ENCODE results near the gene GSK3A. TPM values are rescaled to one million over a fixed set of nuclear protein-coding genes. Genes with fewer than 3 reads are reported as not detected.
A peak's percentile ranks its signal among the peaks of the same experiment; 100 is the strongest.

Gene GSK3A
- total RNA-seq, 1 experiment from 2014 or later = 58.8 TPM

- CTCF ChIA-PET = interaction anchor here (0.9 to 1.2 kb wide), 2 partner anchors 23 to 339 kb away, joined by 3 read pairs; no protein-coding TSS in a partner anchor
- no peaks in the 10 kb centered on the region for H3K27me3 Mint-ChIP-seq (ENCODE audit: unreplicated experiment)
- no peak for DNase-seq
- H3K4me3 Mint-ChIP-seq (ENCODE audit: low read depth, unreplicated experiment) = no peak overlapping the region
- no peaks in the 10 kb centered on the region for H3K9me3 Mint-ChIP-seq (ENCODE audit: low read depth, unreplicated experiment)
- TF ChIP-seq CTCF (IDR thresholded peaks at IDR 0.05; ENCODE audit: unreplicated experiment) = no peak
- peaks cover 6% of the 10 kb centered on the region for H3K4me1 Mint-ChIP-seq (ENCODE audit: low read depth, unreplicated experiment)
- H3K36me3 Mint-ChIP-seq (ENCODE audit: insufficient read depth, unreplicated experiment) = peaks cover 84% of the 10 kb centered on the region
- intact Hi-C loops (cut with micrococcal nuclease; ENCODE audit: unreplicated experiment) = no loop called here
- peak overlapping the region; percentile 43 for H3K27ac Mint-ChIP-seq (ENCODE audit: unreplicated experiment)
- no TSS peak for BruUV-seq (replicated peaks)
Measured at GRCh38 chr19:42229855-42230351, 12.5 kb downstream of the GSK3A start.

GRCh38 chr19:42229301-42229854 is 13.0 kb downstream of the GSK3A start:
- intact Hi-C loops (cut with micrococcal nuclease; ENCODE audit: unreplicated experiment) = no loop called here
- Mint-ChIP-seq H3K27ac (ENCODE audit: unreplicated experiment) (peak overlapping the region; percentile 43), H3K4me3 (ENCODE audit: low read depth, unreplicated experiment) (no peak overlapping the region), H3K9me3 (ENCODE audit: low read depth, unreplicated experiment) (no peaks in the 10 kb centered on the region), H3K36me3 (ENCODE audit: insufficient read depth, unreplicated experiment) (peaks cover 85% of the 10 kb centered on the region), H3K27me3 (ENCODE audit: unreplicated experiment) (no peaks in the 10 kb centered on the region), H3K4me1 (ENCODE audit: low read depth, unreplicated experiment) (peaks cover 6% of the 10 kb centered on the region)
- no TSS peak for BruUV-seq (replicated peaks)
- DNase-seq = no peak
- no peak for TF ChIP-seq CTCF (IDR thresholded peaks at IDR 0.05; ENCODE audit: unreplicated experiment)
- CTCF ChIA-PET = interaction anchor here (1.2 kb wide), 1 partner anchor 23 kb away, joined by 3 read pairs; no protein-coding TSS in a partner anchor

GRCh38 chr19:42228641-42229040 is 13.8 kb downstream of the GSK3A start:
- DNase-seq = no peak
- intact Hi-C loops (cut with micrococcal nuclease; ENCODE audit: unreplicated experiment) = no loop called here
- peaks cover 83% of the 10 kb centered on the region for H3K36me3 Mint-ChIP-seq (ENCODE audit: insufficient read depth, unreplicated experiment)
- BruUV-seq (replicated peaks) = no TSS peak
- CTCF ChIA-PET = interaction anchor here (0.7 to 1.2 kb wide), 2 partner anchors 22 to 298 kb away, joined by 3 read pairs; no protein-coding TSS in a partner anchor
- H3K9me3 Mint-ChIP-seq (ENCODE audit: low read depth, unreplicated experiment) = no peaks in the 10 kb centered on the region
- no peak overlapping the region for H3K27ac Mint-ChIP-seq (ENCODE audit: unreplicated experiment)
- H3K27me3 Mint-ChIP-seq (ENCODE audit: unreplicated experiment) = no peaks in the 10 kb centered on the region
- H3K4me3 Mint-ChIP-seq (ENCODE audit: low read depth, unreplicated experiment) = no peak overlapping the region
- TF ChIP-seq CTCF (IDR thresholded peaks at IDR 0.05; ENCODE audit: unreplicated experiment) = no peak
- peaks cover 6% of the 10 kb centered on the region for H3K4me1 Mint-ChIP-seq (ENCODE audit: low read depth, unreplicated experiment)

- Mint-ChIP-seq H3K4me1 (ENCODE audit: low read depth, unreplicated experiment) (peaks cover 14% of the 10 kb centered on the region), H3K36me3 (ENCODE audit: insufficient read depth, unreplicated experiment) (peaks cover 78% of the 10 kb centered on the region), H3K27me3 (ENCODE audit: unreplicated experiment) (no peaks in the 10 kb centered on the region), H3K9me3 (ENCODE audit: low read depth, unreplicated experiment) (no peaks in the 10 kb centered on the region), H3K4me3 (ENCODE audit: low read depth, unreplicated experiment) (no peak overlapping the region), H3K27ac (ENCODE audit: unreplicated experiment) (no peak overlapping the region)
- CTCF ChIA-PET = no interaction called here
- TSS peak; percentile 1 for BruUV-seq (replicated peaks)
- DNase-seq = no peak
- intact Hi-C loops (cut with micrococcal nuclease; ENCODE audit: unreplicated experiment) = no loop called here
- TF ChIP-seq CTCF (IDR thresholded peaks at IDR 0.05; ENCODE audit: unreplicated experiment) = no peak
Measured at GRCh38 chr19:42226886-42227285, 15.5 kb downstream of the GSK3A start.

All from Calu3 (cell line).